Measurements from ENCODE around the gene REV1. TPM values are rescaled to one million over a fixed set of nuclear protein-coding genes. Genes with fewer than 3 reads are reported as not detected.

REV1 gene
- 15.0 and 19.5 TPM in 2 replicates for total RNA-seq (2014; rRNA removed; shearing (Covaris generic))
- 14.4 and 15.1 TPM in 2 replicates for polyA plus RNA-seq (2016; fragmentation: Nextera tagmentation; extraction: Ambion mirVana)

DNA sequence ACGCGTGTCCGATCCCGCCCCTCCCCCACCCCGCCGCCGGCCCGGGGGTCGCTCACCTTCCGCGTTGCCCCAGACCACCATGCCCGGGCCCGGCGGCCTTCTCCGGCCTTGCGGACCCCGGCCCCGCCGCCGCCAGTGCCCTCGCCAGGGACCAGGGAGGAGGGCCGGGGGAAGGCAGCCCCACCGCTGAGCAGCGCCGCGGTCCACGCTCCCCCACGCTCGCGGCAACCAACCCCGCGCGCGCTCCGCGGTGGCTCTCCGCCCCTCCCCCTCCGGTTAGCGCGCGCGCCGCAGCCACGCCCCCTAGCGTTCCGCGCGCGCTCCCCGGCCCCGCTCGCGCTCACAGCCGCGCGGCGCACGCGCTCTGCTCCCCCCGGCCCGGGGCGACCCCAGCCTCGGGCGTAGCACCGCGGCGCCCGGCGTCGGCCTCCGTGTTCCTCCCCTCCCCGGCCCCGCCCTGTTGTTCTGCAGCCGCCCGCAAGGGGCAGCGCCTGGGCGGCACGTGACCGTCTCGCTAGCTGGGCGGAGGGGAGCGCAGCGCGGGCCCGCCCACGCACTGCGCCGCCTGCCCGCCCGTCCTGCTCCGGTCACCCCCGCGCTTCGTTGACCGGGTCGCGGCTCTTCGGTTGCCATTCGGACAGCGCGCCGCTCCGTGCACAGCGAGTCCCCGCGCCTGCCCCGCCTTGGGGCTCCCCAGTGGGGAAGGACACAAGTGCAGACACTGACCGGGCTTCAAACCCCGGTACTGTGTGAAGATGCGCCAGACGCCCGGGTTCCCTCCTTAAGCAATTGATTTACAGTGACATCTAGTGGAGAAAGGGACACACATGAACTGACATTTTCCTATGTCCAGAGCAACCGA is at the start of gene REV1:
Gene REV1 (minus strand): TSS at position 257 of the 862 bp plus-strand sequence. CDS start 25,042 bp downstream, outside the sequence.
- Histone ChIP-seq H3K27me3 (replicated peaks; ENCODE audit: insufficient read depth) (no peaks in the 10 kb centered on the region), H3K9me3 (ENCODE audit: low read depth) (no peaks in the 10 kb centered on the region), H3K79me2 (ENCODE audit: insufficient read depth) (peaks cover 42% of the 10 kb centered on the region), H3K27ac (peak within 1 kb of the TSS; percentile 63), H3K4me2 (ENCODE audit: unreplicated experiment) (peak within 1 kb of the TSS; percentile 94), H4K20me1 (ENCODE audit: insufficient read depth) (peaks cover 3% of the 10 kb centered on the region; the same call in 1 of the 2 replicates), H3K9ac (peak within 1 kb of the TSS; percentile 91), H3K4me3 (peak within 1 kb of the TSS; percentile 89), H3K36me3 (ENCODE audit: low read depth) (no peaks in the 10 kb centered on the region), H2AFZ (peak within 1 kb of the TSS; percentile 93), H3F3A (ENCODE audit: insufficient read depth) (0 out of 2 replicates have a peak, but pooled peaks cover 4% of the 10 kb centered on the region), H3K9me2 (ENCODE audit: insufficient read depth) (no peaks in the 10 kb centered on the region), H3K4me1 (ENCODE audit: insufficient read depth) (peaks cover 12% of the 10 kb centered on the region)
- TF ChIP-seq EZH2phosphoT487 (IDR thresholded peaks at IDR 0.05; ENCODE audit: insufficient read depth, low read depth) = no peak
- TF ChIP-seq EZH2 (IDR thresholded peaks at IDR 0.05; ENCODE audit: insufficient read depth, poor library complexity, severe bottlenecking) = no peak
- 0 to 2% methylated on average over 47 to 57 of the region's 113 CpGs for WGBS, 2 experiments (ENCODE audit: low coverage in 1 of 2, low lambda C conversion rate in 2 of 2, missing lambda C conversion rate in 2 of 2)
- peak; percentile 98 for DNase-seq
- in situ Hi-C loops (cut with MboI) = no loop called here

DNA sequence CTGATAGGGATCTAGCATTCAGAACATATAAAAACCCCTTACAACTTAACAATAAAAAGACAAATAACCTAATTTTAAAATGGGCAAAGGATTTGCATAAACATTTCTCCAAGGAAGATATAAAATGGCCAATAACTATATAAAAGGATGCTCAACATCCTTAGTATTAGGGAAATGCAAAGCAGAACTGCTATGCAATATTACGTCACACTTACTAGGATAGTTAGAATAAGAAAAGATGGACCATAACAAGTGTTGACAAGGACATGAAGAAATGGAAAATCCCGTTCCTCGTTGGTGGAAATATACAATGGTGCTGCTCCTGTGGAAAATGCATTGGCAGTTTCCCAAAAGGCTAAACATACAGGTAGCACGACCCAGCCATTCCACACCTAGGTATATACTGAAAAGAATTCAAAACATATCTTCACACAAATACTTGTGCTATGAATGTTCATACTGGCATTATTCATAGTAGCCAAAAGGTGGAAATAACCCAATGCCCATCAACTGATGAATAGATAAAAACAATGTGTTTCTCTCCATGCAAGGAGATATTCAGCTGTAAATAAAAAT is 48.2 kb upstream of the REV1 start:
- Histone ChIP-seq H3K9me2 (ENCODE audit: insufficient read depth) (no peaks in the 10 kb centered on the region), H3K9me3 (ENCODE audit: low read depth) (no peaks in the 10 kb centered on the region), H3K4me1 (ENCODE audit: insufficient read depth) (no peaks in the 10 kb centered on the region), H2AFZ (no peak overlapping the region), H3K4me3 (no peak overlapping the region), H3F3A (ENCODE audit: insufficient read depth) (no peaks in the 10 kb centered on the region), H4K20me1 (ENCODE audit: insufficient read depth) (no peaks in the 10 kb centered on the region), H3K79me2 (ENCODE audit: insufficient read depth) (no peaks in the 10 kb centered on the region), H3K4me2 (ENCODE audit: unreplicated experiment) (no peak overlapping the region), H3K27ac (no peak overlapping the region), H3K27me3 (replicated peaks; ENCODE audit: insufficient read depth) (peaks cover 19% of the 10 kb centered on the region), H3K36me3 (ENCODE audit: low read depth) (no peaks in the 10 kb centered on the region), H3K9ac (no peak overlapping the region)
- TF ChIP-seq EZH2 (IDR thresholded peaks at IDR 0.05; ENCODE audit: insufficient read depth, poor library complexity, severe bottlenecking) (no peak), EZH2phosphoT487 (IDR thresholded peaks at IDR 0.05; ENCODE audit: insufficient read depth, low read depth) (no peak)
- in situ Hi-C loops (cut with MboI) = no loop called here
- WGBS, 2 experiments (ENCODE audit: low coverage in 1 of 2, low lambda C conversion rate in 2 of 2, missing lambda C conversion rate in 2 of 2) = 43 to 52% methylated on average over 4 of the region's 4 CpGs
- DNase-seq = no peak

DNA sequence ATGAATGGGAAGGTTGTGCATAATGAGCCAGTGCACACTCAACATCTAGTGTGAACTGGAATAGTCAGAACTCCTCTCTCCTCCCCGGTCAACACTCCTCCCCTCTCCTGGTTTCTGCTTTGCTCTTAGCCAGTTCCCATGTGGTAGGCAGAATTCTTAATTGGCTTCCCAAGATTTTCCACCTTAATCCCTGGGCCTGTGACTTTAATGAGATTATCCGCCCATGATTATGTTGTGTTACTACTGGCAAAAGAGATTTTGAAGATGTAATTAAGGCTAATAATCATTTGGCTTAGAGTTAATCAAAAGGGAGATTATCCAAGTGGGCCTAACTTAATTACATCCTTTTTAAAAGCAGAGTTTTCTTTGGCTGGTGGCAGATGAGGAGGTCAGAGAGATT is 34.2 kb upstream of the REV1 start:
- Histone ChIP-seq H3K79me2 (ENCODE audit: insufficient read depth) (no peaks in the 10 kb centered on the region), H3K9me2 (ENCODE audit: insufficient read depth) (no peaks in the 10 kb centered on the region), H3K4me2 (ENCODE audit: unreplicated experiment) (no peak overlapping the region), H2AFZ (no peak overlapping the region), H3K27me3 (replicated peaks; ENCODE audit: insufficient read depth) (peaks cover 4% of the 10 kb centered on the region; the same call in 1 of the 2 replicates), H3F3A (ENCODE audit: insufficient read depth) (no peaks in the 10 kb centered on the region), H4K20me1 (ENCODE audit: insufficient read depth) (no peaks in the 10 kb centered on the region), H3K9ac (no peak overlapping the region), H3K36me3 (ENCODE audit: low read depth) (no peaks in the 10 kb centered on the region), H3K27ac (no peak overlapping the region), H3K4me3 (no peak overlapping the region), H3K9me3 (ENCODE audit: low read depth) (no peaks in the 10 kb centered on the region), H3K4me1 (ENCODE audit: insufficient read depth) (no peaks in the 10 kb centered on the region)
- DNase-seq = no peak
- in situ Hi-C loops (cut with MboI) = no loop called here
- TF ChIP-seq EZH2phosphoT487 (IDR thresholded peaks at IDR 0.05; ENCODE audit: insufficient read depth, low read depth) (no peak), EZH2 (IDR thresholded peaks at IDR 0.05; ENCODE audit: insufficient read depth, poor library complexity, severe bottlenecking) (no peak)
- 61 to 63% methylated on average over 2 of the region's 2 CpGs for WGBS, 2 experiments (ENCODE audit: low coverage in 1 of 2, low lambda C conversion rate in 2 of 2, missing lambda C conversion rate in 2 of 2)

DNA sequence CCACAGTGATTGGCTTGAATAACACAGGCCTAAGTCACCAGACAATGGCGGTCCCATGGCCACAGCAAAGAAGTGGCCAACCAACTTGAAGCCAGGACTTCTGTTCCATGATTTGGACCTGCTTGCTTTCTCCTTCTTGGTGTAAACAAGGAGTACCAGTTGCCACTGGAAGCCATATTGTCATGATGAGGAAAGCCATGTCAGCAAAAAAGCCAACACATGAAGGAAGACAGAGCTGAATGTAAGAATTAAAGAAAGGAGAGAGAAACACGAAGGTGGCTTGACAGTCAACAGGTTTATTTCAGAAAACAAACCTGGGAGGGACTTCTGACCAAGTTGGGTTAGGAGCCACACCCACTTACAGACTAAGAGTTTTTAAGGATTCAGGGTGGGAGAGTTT is 32.3 kb upstream of the REV1 start:
- no peak overlapping the region for H3K27ac ChIP-seq
- 0 out of 2 replicates have a peak, but pooled peaks cover 4% of the 10 kb centered on the region for H3K27me3 ChIP-seq (replicated peaks; ENCODE audit: insufficient read depth)
- no peak for DNase-seq
- no peak overlapping the region for H3K4me3 ChIP-seq
- no peaks in the 10 kb centered on the region for H3K9me2 ChIP-seq (ENCODE audit: insufficient read depth)
- no peak overlapping the region for H3K4me2 ChIP-seq (ENCODE audit: unreplicated experiment)
- WGBS, 2 experiments (ENCODE audit: low coverage in 1 of 2, low lambda C conversion rate in 2 of 2, missing lambda C conversion rate in 2 of 2) = 61 to 63% methylated on average over 2 of the region's 2 CpGs
- in situ Hi-C loops (cut with MboI) = no loop called here
- H4K20me1 ChIP-seq (ENCODE audit: insufficient read depth) = no peaks in the 10 kb centered on the region
- H3K9ac ChIP-seq = no peak overlapping the region
- TF ChIP-seq EZH2 (IDR thresholded peaks at IDR 0.05; ENCODE audit: insufficient read depth, poor library complexity, severe bottlenecking) (no peak), EZH2phosphoT487 (IDR thresholded peaks at IDR 0.05; ENCODE audit: insufficient read depth, low read depth) (no peak)
- no peaks in the 10 kb centered on the region for H3K79me2 ChIP-seq (ENCODE audit: insufficient read depth)
- no peaks in the 10 kb centered on the region for H3F3A ChIP-seq (ENCODE audit: insufficient read depth)
- H3K36me3 ChIP-seq (ENCODE audit: low read depth) = no peaks in the 10 kb centered on the region
- H2AFZ ChIP-seq = no peak overlapping the region
- H3K9me3 ChIP-seq (ENCODE audit: low read depth) = no peaks in the 10 kb centered on the region
- no peaks in the 10 kb centered on the region for H3K4me1 ChIP-seq (ENCODE audit: insufficient read depth)

Measured in GM23248 (cell line).